ENCODE data around the gene TJP3.
A peak's percentile ranks its signal among the peaks of the same experiment; 100 is the strongest.

The TJP3 gene

DNA sequence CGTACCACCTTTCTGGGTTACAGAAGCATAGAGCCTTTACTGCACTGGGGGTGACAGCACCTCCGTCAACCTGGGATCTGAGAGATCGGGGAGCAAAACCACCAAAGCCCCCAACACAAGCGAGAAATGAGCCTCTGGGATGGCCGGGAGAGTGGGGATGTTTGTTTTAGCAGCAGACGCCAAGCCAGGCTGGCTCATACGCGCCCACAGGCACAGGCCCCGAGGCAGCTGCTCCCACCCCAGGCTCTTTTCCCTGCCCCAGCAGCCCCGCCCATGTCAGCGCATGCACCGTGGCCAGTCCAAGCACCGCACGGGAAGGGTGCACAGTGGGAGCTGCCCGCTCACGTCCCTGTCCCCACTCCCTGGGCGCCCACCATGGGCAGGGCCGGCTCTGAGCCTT lies 16.5 kb upstream of the TJP3 start:
- DNase-seq (ENCODE audit: low spot score), result no peak

DNA sequence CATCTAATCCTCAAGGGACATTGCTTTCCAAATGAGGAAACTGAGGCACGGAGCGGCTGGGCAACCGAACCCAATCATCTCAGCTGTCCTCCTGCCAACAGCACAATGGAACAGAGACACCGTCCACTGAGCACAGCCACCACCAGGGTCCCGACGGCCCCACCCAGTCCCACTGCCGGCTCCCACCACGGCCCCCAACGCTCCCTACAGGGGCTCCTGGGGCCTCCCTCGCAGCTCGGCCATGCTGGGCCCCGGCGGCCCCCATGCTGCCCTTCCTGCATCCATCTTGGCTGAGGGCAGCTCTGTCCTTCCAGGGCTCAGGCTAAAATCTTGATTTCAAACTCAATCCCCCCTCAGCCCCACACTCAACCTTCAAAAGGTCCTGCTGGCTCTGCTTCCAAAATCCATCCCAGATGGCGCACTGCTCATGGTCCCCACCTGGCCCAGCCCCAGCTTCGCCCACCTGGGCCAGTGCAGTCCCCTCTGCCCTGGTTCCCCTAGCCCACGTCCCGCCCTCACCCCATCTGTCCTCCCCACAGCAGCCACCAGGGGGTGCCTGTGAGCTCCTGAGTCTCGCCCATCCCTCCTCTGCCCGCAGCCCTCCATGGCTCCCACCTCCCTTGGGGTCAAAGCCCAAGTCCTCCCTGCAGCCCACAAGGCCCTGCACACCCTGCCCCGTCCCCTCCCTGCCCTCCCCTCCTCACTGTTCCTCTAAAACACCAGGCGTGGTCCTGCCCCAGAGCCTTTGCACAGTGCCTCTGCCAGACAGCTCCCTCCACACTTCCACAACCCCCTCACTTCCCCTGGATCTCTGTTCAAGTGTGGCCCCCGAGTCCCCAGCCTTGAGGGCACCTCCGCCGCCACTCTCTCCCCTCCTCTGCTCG lies 15.8 kb upstream of the TJP3 start:
- DNase-seq (ENCODE audit: low spot score), result no peak

DNA sequence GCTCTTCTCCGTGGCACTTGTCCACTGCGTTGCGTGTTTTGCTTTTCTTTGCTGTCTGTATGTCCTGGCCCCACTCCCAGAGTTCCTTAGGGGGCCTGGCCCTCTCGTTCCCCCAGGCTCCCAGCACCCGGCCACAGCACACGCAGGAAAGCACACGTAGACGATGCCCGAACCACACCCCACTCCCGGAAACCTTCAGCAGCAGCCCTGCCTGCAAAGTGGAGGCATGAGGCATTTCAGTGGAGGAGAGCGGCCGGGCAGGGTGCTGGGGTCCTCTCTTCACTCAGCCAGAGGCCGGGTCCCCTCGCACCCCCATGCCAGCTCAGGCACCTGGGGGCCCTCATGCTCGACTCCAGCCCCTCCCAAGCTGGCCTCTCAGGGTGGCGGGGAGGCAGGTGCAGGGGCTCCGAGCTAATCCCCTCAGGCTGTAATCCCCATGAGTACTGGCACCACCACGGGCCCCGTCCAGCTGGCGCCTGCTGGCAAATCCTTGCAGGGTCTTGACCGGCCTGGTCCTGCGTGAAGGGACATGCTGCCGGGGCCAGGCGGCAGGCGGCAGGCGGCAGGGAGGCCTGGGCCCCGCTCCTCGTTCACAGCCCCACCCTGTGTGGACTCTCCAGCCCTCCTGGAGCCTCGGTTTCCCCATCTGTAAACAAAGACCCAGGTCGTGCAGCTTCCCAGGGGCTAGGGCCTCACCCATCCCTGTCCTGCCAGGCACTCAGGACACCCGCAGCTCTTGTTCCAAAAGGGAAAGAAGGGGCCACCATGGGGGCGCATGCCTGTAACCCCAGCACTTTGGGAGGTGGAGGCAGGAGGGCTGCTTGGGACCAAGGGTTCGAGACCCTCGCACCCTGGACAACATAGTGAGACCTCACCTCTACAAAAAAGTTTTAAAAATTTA lies 14.9 kb upstream of the TJP3 start:
- no peak for DNase-seq (ENCODE audit: low spot score)

DNA sequence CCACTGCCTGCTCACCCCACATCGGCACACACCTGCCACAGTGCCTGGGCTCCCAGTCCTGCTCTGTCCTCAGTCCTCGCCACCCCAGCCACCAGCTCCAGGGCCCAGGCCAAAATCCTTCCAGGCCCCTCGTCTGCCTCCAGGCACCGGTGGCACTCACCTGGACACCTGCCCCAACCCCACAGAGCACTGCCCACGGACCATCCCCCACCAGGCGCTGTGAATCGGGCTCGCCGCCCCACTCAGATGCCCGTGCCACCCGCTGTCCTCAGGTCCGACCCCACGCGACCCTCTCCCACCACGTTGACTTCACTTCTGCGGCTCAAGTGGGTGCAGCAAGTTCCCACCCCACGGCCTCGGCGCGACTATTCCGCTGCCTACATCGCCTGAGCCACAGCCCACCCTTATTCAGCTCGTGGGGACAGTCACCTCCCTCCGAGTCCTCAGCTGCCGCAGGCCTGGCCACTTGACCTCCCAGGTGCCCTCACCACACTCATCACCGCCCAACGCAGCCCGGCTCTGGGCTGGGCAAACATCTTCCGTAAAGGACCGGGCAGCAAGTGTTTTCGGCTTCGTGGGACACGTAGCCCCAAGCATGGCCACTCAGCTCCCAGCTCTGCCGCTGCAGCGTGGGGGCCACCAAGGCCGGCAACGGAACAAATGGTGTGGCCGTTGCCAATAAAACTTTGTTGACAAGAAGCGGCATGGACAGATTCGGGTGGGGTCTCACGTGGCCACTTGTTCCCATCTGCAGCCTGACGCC lies 13.6 kb upstream of the TJP3 start:
- no peak for DNase-seq (ENCODE audit: low spot score)

DNA sequence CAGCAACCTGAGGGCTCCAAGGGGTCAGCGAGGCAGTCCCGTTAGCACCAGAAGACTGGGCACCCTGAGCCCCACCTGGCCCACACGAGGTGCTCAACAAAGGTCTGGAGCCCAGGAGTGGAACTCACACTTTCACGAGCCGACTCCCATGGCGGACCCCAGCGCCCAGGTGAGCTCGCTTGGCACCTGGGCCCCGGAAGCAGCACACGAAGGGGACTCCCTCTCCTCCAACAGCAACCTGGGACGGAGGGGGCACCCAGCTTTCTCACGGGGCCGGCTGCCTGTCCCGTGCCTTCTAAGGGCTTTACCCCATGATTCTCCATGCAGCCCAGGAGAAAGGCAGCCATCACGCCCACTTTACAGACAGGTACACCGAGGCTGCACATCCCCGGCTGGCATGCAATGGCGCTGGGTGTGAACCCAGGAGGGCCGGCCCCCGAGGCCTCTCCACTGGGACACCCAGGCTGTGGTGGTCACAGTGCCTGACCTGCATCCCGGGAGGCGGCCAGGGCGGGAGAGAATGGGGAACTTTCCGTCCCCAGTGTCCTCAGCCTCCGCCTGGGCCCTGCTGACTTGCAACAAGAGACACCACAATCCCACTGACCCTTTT lies 13.0 kb upstream of the TJP3 start:
- no peak for DNase-seq (ENCODE audit: low spot score)

DNA sequence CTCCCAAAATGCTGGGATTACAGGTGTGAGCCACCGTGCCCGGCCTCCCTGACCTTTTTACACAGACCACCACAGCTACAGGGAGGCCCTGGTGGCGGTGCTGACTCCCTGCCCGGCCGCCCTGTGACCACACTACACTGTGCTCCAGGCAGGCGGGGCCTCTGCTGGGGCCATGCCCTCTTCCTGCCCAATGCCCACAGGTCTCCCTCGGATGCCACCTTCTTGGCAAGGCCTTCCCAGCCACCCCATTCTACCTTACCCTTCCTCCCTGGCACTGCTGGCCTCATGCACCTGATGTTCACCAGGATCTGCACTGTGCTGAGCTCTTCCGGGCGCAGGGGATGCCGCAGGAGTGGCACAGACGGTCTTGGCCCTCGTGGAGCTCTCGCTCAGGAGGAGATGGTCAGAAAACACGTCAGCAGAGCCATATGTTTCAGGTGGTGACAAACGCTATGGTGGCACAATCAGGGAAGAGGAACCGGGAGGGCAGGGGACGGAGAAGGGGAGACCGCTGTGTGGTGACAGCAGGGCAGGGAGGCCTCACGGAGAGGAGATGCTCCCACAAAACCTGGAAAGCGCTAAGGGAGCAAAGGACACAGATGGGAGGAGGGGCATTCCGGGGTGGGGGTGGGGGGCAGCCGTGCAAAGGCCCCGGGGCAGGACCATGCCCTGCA lies 12.1 kb upstream of the TJP3 start:
- DNase-seq (ENCODE audit: low spot score), result no peak

DNA sequence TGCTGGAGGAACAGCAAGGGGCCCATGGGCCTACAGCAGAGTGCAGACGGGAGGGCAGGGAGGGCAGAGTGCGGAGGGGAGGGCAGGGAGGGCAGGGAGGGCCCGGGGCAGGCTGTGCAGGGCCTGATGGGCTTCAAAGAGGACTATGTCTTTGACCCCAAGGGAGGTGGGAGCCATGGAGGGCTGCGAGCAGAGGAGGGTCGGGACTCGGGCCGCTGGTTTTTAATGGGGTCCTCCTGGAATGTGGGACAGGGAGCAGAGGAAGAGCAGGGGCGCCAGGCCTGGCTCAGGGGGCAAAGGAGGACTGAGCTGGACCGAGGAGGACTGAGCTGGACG lies 11.6 kb upstream of the TJP3 start:
- no peak for DNase-seq (ENCODE audit: low spot score)

DNA sequence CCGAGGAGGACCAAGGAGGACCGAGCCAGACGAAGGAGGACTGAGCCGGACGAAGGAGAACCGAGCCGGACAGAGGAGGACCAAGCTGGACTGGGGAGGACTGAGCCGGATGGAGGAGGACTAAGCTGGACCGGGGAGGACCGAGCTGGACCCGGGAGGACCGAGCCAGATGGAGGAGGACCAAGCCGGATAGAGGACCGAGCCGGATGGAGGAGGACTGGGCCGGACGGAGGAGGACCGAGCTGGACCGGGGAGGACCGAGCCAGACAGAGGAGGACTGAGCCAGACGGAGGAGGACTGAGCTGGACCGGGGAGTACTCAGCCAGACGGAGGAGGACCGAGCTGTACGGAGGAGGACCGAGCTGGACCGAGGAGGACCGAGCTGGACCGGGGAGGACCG lies 11.1 kb upstream of the TJP3 start:
- DNase-seq (ENCODE audit: low spot score), result no peak

DNA sequence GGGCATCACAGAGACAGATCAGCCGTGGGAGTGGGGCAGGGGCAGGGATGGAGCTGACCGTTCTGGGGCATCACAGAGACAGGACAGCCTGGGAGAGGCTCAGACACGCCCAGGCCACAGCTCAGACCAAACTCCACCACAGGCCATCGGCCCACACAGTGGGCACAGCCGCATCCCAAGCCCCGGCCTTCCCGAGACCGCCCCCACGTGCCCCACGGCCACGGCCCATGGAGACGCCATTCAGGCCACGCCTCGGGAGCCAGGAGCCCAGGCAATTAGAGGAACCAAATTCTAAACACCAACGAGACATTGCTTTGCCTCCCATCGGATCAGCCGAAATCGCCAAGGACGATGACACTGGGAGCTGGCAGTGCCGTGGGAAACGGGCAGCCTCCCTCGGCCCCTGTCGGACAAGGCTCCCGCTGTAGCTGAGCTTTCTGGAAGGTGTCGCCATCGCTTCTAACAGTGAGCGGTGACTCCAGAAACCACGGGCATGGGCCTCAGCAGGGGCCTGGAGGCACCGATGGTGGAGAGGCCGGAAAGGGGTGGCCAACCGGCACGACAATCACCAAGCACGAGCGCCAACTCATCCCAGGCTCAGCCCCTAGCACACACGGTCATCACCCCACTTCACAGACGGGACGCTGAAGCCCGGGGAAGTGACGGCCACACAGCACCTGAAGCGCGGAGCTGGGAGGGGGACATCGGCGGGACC lies 10.4 kb upstream of the TJP3 start:
- DNase-seq (ENCODE audit: low spot score), result no peak

DNA sequence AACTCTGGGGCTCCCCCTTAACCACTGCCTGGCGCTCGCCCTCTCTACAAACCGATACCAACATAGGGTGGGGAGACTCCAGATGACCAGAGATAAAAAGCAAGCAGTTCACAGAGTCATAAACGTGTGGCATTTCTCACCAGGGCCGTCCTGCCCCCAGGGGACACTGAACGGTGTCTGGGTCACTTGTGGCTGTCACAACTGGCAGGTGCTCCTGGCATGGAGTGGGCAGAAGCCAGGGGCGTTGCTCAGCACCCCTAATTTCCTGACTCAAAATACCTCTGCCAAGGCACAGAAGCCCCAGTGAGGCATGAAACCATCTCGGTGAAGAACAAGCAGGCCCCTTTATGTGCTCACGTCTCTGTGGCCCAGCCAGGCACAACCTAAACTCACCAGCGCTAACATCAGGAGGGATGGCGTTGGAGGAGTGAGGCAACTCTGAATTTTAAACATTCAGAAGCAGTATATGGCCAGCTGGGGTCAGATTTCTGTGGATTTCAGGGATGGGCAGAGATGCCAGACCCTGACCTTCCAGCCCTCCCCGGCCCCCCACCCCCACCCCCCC lies 9.7 kb upstream of the TJP3 start:
- no peak for DNase-seq (ENCODE audit: low spot score)

DNA sequence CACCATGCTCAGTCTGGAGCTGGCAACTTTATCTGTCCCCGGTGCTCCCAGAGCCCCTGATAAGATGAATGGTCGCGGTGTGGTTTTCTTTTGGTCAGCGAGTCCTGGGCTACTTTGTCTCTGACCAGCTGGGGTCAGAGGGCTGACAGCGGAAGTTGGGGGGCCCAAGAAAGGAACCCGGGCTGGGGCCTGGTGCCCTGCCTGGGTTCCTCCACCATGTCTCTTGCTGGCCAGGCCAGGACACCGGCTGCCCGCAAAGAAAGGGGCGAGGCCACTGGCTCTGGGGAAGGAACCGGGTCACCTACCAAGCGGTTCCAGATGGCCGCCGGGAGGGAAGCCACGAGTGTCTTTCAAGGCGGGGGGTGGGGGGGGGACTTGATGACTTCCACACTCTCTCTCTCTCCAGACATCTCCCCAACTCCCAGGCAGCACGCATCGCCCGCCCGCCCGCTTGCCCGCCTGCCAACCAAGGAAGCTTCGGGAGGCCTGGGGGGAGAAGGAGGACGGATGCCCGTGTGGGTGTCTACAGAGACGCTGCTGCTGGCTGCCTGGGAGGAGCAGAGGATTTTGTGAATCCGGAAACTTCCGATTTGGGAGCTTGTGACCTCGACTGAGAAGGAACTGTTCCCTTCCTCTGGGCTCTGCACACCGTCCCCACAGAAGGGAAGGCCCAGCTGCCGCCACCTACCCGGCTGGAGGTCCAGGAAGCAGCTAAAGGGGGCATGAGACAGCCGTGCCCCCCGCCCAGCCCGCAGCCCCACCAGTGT lies 9.0 kb upstream of the TJP3 start:
- no peak for DNase-seq (ENCODE audit: low spot score)

DNA sequence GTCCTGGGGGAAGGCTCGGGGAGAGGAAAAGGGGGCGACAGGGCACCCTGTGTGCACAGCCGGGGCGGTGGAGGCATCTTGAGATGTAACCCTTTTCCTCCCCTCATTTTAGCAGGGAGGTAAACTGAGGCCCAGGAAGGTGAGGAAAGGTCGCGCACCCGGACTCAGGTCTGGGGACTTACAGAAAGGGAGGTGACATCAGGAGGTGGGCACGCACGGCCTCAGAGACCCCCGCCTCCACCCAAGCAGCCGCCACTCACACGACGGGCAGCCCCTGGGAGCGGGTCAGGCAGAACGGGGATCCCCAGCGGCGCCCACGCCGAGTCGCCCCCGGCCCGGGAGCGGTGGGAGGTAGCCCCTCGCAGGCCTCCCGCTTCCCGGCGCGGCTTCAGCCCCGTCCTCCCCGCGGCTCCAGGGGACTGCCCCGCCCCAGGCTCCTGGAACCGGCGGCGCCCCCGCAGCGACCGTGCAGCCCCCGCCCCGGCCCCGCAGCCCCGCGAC lies 8.4 kb upstream of the TJP3 start:
- no peak for DNase-seq (ENCODE audit: low spot score)

DNA sequence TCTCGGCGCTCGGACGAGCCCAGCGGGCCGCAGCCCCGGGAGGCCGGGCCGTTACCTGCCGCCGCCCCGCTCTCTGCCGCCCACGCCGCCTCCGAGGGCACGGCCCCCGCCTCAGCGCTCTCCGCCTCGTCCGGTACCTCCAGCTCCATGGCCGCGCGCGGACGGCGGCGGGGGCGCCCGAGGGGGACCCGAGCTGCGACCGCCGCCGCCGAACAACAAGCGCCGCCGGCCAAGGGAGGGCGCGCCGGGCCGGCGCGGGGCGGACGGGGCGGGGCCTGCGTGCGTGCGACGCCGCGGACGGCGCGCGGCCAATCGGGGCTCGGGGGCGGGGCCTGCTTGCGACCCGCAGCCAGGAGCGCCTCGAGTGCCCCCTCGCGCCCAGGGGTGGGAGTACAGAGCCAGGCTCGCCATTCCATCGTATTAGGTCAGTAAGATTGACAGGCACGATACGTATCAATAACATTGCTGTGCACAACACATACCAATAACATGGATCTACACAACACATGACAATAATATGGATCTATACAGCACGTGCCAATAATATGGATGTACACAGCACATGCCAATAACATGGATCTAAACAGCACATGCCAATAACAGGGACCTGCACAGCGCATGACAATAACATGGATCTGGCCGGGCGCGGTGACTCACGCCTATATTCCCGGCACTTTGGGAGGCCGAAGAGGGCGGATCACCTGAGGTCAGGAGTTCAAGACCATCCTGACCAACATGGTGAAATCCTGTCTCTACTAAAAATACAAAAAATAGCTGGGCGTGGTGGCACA lies 7.7 kb upstream of the TJP3 start, which contains the start of gene PIP5K1C:
Gene PIP5K1C (minus strand): TSS at position 227 of the 791 bp plus-strand sequence. CDS start 78 bp downstream, at position 149.
- peak; percentile 78 for DNase-seq (ENCODE audit: low spot score)

DNA sequence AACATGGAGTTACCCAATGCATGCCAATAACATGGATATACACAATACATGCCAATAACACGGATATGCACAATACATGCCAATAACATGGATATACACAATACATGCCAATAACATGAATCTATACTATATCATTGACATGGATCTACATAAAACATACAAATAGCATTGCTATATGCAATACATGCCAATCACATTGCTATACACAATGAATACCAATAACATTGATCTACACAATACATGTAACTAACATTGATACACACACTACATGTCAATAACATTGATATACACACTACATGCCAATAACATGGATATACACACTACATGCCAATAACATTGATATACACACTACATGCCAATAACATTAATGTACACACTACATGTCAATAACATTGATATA lies 7.0 kb upstream of the TJP3 start:
- no peak for DNase-seq (ENCODE audit: low spot score)

DNA sequence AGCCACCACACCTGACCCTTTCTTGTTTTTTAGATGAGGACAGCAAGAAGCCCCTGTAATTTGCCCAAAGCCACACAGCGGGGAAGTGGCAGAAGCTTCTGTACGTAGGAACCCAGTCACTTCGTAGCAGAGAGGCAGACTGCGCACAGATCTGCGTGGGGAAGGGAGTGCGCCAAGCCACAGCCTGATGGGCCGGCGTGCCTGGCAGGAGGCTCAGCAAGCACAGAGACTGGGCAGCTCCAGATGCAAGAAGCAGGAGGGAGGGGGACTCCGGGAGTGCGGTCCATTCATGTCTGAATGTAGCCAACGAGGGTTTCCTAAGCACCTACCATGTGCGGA lies 347 bp upstream of the TJP3 start:
- no peak for DNase-seq (ENCODE audit: low spot score)

DNA sequence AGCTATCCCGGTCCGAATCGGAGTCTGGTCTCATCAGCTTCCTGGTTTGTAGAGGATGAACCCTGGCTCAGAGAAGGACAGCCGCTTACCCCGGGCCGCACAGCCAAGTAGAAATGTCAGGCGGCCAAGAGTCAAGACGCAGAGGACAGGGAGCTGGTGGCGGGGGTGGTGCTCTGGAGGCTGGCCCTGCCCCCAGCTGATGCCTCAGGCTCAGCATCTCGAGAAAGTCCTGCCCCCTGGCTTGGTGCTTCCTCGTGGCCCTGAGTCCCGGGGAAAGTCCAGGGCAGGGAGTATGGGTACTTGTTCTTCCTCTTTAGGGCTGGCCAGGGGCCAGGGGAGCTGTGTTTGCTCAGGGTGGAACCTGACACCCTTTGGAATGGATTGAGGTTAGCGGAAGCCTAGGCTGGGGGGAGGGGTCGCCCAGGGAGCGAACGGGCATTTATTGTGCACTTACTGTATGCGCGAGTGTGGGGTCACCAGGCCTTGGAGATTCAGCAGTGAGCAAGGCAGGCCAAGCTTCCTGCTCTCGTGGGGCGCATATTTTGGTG lies 2.2 kb downstream of the TJP3 start:
- no peak for DNase-seq (ENCODE audit: low spot score)

DNA sequence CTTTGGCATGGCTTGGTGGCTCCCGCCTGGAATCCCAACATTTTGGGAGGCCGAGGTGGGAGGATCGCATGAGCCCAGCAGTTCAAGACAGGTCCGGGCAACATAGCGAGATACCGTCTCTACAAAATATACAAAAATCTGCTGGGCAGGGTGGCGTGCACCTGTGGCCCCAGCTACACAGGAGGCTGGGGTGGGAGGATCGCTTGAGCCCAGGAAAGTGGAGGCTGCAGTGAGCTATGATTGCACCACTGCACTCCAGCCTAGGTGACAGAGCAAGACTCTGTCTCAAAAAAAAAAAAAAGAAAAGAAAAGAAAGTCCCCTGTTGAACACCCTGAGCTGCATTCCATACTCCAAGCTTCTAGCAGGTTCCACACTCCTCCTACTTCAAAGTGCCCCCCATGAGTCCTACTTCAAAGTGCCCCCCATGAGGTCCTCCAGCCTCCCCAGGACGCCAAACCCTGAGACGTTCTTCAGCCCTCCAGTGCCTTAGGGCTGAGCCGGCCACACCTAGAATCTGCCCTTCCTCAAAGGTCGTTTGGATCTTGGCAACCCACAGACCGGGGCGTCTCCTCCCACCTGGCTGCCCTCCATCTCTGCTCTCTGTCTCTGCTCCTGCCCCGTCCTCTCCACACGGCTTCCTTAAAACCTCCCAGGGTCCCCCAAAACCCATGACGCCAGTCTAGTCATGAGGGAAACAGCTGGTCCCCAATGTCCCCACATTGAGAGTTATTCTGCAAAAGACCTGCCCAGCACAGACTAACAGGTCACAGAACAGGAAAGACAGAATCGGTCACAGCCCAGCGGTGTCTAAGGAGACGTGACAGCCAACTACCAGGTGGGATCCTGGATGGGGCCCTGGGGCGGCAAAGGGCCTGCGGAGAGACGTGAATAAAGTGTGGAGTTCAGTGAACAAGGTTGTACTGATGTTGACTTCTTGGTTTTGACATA lies 4.8 kb downstream of the TJP3 start:
- no peak for DNase-seq (ENCODE audit: low spot score)
